ENCODE data around the gene OSBPL7.

DNA sequence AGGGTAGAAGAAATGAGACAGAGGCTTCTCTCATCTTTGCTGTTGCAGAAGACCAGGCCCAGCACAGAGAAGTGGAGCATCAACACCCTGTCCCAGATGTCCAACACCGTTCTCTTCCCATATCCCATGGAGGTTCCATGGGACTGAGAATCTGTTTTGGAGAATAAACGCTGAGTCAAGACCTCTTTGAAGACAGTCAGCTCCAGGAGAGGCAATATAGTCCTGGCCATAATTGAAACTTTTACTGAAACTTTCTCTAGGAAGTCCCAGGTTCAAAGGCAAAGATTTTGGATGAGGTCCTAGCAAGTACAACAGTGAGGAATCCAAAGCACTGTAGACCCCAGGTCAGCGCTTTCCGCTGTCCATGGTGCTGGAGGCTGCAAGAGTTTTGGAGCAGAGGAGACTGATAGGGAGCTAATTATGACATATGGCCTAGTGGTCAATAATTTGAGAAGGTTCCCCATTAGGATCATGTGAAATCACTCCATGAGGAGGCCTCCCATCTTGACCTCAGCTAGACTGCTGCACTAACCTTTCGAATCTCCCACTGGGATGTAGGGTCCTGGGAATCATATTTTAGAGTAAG, 36.0 kb downstream of the OSBPL7 start:
- no peak for TF ChIP-seq POLR2A (IDR thresholded peaks at IDR 0.05)
- TF ChIP-seq, protein P1, sequence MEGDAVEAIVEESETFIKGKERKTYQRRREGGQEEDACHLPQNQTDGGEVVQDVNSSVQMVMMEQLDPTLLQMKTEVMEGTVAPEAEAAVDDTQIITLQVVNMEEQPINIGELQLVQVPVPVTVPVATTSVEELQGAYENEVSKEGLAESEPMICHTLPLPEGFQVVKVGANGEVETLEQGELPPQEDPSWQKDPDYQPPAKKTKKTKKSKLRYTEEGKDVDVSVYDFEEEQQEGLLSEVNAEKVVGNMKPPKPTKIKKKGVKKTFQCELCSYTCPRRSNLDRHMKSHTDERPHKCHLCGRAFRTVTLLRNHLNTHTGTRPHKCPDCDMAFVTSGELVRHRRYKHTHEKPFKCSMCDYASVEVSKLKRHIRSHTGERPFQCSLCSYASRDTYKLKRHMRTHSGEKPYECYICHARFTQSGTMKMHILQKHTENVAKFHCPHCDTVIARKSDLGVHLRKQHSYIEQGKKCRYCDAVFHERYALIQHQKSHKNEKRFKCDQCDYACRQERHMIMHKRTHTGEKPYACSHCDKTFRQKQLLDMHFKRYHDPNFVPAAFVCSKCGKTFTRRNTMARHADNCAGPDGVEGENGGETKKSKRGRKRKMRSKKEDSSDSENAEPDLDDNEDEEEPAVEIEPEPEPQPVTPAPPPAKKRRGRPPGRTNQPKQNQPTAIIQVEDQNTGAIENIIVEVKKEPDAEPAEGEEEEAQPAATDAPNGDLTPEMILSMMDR (IDR thresholded peaks at IDR 0.05), result no peak
